ENCODE data around the gene LITAF. TPM values are rescaled to one million over a fixed set of nuclear protein-coding genes. Genes with fewer than 3 reads are reported as not detected.
A peak's percentile ranks its signal among the peaks of the same experiment; 100 is the strongest.

Gene LITAF
- total RNA-seq (2014; rRNA removed; shearing (Covaris generic)) = 19.9 and 29.8 TPM in 2 replicates
- polyA plus RNA-seq (2015; cell fraction: cytosol; rRNA removed) = 49.4 and 53.0 TPM in 2 replicates
- polyA plus RNA-seq (2015; cell fraction: nucleus; rRNA removed) = 19.3 and 21.5 TPM in 2 replicates

DNA sequence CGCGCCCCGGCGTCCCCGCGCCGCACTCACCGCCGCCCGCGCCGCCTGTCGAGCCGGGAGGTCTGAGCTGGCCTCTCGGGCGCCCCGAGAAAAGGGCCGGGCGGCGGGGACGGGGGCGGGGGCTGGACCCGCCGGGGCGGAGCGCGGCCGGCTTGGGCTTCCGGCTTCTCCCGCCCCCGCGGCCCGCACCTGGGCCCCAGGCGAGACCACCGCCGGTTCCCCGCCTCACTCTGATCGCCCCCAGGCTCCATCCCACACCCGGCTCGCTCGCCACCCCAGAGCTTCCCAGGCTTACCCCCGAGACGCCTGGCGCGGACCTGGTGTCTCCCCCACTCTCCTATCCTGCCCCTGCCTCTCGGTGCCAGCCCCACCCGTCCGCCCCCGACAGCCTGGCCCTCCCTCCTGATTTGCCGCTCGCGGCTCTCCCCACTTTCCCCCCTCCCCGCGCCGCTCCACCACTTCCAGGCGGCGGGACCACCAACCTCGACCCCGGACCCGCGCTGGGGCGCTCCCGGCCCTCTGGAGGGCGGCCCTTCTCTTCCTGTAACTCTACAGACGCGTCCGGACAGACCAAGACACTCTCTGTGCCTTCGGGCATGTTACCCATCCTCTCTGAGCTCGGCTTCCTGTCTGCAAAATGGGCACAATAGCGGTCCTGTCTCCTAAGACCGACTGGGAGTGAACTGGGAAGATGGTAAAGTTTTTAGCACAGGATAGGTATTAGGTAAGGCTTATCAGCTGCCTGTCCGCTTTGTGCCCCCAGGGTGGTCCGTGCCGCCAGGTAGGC lies at the start of gene LITAF:
Gene LITAF, minus strand, starts transcription at position 64 of the 787 bp plus-strand sequence. CDS start 30,189 bp downstream, outside the sequence.
- DNase-seq (ENCODE audit: low read depth) = peak; percentile 12

DNA sequence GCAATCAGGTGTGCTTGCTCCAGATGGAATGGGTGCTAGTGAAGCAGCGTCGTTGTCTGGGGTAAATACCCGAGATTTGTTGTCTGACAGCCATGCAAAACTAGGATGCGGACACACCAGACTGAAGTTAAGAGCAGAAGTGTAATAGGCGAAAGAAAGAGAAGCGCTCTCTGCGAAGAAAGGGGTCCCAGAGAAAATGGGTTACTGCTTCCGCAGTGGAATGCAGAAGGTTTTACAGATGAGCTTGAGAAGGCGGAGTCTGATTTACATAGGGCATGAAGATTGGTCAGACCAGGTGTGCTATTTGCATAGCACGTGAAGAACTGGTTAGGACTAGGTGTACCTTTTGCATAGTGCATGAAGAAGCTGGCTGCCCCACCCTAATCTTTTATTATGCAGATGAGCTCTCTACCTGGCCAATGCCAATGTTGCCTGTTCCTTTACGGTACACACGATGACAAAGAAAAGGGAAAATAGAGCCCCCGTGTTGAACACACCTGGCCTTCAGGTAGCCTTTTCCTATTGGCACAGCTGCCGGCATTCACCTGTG lies 49.5 kb upstream of the LITAF start:
- no peak for DNase-seq (ENCODE audit: low read depth)

DNA sequence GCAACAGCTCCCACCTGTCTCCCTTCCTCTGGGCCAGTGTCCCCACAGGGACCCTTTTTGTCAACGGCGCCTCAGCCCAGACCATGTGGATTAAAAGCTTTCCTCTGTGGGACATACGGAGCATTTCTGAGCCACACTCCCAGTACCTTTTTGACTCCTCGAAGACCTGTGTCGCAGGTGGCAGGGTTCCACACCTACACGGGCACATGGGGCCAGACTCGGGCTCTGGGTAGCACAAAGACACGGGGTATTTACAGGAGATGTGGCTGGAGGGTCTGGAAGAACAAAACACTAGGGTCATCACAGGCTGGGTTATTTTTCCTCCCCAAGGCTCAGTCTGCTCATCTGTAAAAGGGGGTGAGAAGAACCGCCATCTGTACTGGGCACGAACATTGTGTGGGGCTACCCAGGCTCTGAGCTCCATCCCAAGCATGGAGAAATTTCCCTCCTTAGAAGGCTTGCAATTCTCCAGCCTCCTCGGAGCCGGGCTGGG lies 49.0 kb upstream of the LITAF start:
- no peak for DNase-seq (ENCODE audit: low read depth)

DNA sequence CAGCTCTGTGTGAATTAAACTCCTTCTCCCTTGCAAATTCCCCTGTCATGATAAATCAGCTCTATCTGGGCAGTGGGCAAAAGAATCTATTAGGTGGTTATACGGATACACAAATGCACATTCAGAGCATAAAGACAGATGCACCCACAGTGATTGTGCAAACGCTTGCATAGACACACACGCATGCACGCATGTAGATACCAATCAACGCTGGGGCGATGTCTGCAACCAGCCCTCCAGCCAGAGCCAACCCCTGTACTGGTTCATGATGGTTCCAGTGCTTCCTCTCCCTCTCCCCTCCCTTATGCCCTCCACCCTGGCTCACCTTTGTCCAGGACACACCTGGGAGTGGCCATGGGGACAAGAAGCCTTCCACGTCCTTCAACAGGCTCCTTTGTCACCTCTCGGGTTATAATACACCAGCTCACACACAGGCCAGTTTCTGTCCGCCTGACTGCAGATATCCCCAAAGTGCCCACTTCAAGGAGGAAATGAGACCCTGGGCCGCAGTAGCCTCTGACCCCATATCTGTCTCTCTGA lies 48.5 kb upstream of the LITAF start:
- DNase-seq (ENCODE audit: low read depth) = no peak

DNA sequence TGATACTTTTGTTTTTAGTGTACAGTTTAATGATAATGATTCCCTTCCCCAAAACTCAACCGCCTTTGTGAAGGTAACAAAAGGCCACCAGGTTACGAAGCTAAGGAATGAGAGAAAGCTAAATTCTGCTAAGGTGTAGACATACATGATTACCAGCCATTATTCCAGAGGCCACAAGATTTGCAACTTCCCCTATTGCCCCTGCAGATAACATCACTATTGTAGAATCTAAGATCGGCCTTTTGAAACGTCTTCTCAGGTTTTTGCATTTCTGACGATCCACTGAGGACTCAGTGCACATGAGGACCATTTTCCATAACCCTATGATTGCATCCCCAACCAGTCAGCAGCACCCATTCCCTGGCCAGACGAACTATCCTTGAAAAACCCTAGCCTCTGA lies 47.6 kb upstream of the LITAF start:
- no peak for DNase-seq (ENCODE audit: low read depth)

DNA sequence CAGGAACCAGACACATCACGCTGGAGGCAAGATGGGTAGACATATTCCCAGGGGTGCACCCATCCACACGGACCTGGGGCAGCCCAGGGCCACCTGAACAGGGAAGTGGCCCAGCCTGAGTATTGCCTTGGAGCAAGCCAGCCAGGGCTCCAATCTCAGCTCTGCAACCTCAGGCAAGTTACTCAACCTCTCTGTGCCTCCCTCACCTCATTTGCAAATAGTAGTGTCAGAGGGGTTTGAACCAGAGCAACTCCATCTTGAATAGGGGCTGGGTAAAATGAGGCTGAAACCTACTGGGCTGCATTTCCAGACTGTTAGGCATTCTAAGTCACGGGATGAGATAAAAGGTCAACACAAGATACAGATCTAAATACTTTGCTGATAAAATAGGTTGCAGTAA lies 46.4 kb upstream of the LITAF start:
- no peak for DNase-seq (ENCODE audit: low read depth)

DNA sequence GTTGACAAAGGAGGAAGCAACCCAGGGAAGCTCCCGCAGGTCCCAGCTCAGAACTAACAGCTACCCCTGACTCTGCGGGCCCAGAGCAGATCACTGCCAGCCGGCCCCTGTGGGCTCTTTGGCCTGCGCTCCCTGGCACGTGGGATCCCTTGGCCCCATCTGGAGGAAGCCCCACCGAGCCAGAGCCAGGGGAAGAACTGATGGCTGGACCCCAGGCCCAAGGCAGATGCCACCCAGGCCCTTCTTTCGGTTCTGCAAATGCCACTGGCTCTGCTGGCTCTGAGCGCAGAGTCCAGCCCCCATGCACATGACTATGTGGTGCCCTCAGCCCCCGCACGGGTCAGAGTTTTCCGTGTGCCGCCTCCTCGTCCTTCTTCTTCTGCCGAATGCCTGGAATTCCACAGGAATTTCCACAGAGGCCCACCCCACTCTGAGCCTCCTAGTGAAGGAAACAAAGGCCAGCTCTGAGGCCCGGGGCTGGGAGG lies 45.8 kb upstream of the LITAF start:
- no peak for DNase-seq (ENCODE audit: low read depth)

DNA sequence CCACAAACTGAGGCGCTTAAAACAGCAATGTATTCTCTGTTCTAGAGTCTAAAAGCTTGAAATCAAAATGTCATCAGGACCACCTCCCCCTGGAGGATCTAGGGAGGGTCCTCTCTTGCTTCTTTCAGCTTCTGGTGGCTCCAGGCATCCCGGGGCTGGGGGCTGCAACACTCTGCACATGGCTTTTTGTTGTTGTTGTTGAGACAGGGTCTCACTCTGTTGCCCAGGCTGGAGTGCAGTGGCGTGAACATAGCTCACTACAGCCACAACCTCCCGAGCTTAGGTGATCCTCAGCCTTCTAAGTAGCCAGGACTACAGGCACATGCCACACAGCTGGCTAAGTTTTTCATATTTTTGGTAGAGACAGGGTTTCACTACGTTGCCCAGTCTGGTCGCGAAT lies 44.5 kb upstream of the LITAF start:
- DNase-seq (ENCODE audit: low read depth) = no peak

DNA sequence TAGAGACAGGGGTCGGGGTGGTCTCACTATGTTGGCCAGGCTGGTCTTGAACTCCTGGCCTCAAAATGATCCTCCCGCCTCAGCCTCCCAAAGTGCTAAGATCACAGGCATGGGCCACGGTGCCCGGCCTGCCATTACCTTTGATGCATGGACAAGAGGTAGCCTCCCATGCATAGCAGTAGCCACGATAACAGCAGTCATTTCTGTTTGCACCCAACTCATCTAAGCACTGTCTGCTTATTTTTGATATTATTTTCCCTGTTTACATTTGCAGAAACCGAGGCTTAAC lies 44.0 kb upstream of the LITAF start:
- no peak for DNase-seq (ENCODE audit: low read depth)

DNA sequence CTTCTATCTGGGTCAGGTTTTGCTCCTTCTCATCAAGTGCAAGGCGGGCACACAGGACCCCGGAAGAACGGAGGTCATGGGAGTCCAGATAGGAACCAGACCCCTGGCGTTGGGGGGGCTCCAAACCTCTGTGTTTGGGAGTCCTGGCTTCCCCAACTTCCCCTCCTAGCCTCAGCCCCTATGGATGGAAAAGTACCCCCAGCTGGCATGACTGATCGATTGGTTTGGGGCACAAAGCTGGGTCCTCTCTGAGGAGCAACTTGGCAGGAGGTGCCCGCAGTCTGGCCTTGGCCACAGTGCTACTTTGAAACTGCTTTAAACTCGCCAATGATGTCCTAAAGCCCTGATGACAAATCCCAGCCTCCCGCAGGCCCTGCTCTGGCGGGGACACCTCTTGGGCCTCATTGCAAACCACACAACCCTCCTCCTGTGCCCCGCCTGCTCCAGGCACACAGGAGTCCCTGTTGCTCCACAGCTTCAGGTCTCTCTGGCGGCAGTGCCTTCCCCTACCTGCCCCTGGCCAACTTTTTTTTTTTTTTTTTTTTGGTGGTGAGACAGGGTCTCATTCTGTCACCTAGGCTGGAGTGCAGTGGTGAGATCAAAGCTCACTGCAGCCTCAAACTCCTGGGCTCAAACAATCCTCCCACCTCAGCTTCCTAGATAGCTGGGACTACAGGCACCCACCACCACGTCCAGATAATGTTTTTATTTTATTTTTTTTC lies 43.5 kb upstream of the LITAF start:
- no peak for DNase-seq (ENCODE audit: low read depth)

DNA sequence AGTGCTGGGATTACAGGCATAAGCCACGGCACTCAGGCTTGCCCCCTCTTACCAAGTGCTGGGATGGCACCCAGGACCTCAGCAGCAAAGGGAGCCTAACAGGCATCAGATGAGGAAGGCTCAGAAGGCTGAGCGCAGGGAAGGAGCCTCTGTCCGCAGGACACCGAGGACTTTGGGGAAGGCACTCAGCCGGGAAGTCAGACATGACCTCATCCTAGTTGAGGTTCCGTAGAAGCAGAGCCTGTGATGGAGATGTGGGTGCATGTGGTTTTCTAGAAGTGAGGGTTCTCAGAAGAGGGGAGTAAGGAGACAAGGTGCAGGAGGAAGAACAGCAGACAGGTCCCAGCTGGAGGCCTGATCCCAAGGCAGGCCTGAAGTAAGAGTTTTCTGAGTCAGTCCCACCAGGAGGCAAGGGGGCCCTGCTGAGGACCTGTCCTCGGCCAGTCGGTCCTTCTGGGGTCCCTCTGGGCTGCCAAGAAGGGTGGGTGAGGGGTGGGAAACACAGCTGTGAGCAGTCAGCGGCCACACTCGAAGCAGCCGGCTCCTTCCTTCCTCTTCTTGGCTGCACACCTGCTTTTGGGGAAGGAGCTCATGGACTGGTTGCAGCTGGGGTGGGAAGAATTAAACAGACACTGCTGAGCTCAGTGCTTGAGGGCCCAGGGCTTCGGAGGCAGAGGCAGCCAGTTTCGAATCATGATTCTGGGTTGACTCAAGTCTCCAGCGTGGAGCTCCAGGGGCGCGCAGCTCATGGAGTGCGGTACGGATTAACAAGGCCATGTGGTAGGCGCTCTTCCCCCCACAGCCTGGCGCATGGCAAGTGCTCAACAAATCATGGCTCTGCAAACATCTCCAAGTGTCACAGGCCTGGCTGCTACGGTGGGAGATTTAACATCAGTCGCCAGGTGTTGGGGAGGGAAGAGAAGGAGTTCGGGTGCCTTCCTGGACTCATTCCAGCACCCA lies 42.6 kb upstream of the LITAF start:
- no peak for DNase-seq (ENCODE audit: low read depth)

DNA sequence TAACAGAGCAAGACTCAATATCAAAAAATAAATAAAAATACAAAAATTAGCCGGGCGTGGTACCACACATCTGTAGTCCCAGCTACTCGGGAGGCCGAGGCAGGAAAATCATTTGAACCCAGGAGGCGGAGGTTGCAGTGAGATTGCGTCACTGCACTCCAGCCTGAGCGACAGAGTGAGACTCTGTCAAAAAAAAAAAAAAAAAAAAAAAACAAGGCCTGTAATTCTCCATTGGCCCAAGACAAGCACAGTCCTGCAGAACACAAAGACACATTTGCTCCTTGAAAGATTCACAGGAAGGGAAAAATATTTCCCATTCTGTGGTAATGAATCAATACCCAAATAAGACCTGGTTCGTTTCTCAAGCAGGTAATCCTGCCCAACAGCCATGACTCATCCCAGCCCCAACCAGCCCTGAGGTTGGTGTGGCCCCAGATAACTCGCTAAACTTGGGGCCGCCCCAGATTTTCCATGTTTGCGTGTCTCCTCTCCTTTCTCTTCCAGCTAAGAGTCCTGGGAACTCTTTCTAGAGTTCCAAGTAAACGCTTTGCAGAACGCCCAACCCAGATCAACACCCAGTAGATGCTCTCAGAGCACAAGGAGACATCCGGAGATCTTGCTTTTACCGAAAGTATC lies 41.2 kb upstream of the LITAF start:
- DNase-seq (ENCODE audit: low read depth) = peak; percentile 84

DNA sequence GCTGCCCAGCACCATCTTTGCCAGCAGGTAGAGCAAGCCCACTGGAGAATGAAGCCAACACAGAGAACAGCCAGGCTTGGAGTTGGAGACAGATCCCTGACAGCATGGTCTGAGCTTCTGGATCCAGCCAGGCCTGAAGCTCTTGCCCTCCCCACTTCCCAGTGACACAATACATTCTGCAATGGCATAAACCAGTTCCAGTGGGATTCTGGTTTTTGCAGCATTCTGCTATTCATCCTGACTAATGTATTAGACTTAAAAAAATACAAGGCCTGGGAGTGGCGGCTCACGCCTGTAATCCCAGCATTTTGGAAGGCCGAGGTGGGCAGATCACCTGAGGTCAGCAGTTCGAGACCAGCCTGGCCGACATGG lies 40.6 kb upstream of the LITAF start:
- DNase-seq (ENCODE audit: low read depth) = no peak

DNA sequence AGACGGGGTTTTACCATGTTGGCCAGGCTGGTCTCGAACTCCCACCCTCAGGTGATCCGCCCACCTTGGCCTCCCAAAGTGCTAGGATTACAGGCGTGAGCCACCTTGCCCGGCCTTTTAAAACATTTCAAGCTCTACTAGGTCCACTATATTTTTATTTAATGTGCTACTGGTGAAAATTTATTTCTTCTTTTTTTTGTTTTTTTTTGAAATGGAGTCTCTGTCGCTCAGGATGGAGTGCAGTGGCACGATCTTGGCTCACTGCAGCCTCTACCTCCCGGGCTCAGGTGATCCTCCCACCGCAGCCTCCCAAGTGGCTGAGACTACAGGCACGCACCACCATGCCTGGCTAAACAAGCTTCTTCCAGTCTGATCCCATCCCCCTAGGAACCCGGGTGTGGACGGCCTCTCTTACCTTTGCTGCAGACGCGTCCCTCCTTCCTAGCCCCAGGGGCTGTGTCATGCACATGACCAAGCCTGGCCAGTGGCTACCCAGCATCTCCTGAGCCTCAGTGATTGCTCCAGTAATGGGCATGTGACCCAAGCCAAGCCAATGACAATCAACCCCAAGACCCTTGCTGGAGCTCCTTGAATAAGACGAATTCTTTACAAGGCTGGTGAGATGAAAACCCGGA lies 40.1 kb upstream of the LITAF start:
- no peak for DNase-seq (ENCODE audit: low read depth)

DNA sequence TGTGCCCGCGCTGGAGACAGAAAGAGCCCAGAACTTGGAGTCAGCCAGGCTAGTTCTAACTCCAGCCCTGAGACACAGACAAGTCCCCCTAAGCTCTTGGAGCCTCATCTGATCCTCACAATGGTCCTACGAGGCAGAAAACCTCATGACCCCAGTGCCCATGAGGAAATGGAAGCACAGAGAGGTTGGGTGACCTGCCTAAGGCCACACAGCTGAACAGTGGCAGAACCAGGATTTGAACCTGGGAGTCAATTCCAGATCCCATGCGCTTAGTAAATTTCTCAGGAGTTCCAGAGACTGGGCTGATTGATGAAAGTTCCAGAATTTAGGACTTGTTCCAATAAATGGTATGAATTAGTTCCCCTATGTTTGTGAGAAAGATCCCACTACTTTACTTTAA lies 39.0 kb upstream of the LITAF start:
- no peak for DNase-seq (ENCODE audit: low read depth)

DNA sequence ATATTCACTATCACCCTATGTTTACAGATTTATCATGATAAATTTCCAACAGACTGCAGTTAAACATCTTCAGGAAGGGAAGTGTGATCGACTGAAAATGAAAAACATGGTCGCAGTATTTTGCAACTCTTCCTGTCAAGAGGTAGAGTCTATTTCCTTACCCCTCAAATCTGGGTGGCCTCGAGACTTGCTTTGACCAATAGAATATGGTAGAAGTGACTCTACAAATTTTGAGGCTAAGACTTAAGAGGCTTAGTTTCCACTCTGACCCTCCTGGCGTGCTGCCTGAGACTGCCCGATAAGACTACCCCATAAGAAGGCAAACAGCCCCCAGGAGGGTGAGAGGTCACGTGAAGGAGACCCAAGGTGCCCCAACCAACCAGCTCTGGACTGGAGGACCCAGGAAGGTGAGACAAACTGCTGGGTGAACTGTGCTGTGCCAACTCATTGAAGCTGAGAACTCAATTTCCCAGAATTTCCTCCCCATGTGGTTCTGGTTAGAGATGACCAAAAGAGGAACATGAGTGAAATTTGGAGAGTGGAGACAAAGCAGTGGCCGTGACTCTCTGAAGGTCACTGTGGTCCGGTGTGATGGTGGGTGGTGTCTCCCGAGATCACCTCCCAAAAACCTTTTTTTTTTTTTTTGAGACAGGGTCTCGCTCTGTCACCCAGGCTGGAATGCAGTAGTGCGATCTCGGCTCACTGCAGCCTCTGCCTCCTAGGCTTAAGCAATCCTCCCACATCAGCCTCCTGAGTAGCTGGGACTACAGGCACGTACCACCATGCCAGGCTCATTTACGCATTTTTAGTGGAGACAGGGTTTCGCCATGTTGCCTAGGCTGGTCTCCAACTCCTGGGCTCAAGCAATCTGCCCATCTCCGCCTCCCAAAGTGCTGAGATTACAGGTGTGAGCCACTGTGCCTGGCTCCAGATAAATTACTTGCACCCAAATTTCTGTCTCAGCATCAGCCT lies 38.2 kb upstream of the LITAF start:
- no peak for DNase-seq (ENCODE audit: low read depth)

DNA sequence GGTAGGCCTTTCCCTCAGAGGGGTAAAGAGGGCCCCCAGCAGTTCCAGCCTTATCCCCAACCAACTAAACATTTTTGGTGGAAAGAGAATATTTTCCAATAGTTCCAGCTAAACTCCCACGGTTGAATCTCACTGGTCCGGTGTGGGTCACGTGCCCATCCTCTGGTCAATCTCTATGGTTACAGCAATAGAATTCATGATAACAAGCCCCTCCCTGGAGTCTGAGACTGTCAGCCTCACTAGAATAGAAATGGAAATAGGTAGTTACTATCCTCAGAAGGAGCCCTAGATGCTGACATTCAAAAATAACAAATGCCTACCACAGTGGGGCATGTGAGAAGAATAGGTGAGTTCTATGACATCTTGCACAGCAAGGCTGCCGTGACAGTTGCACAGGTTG lies 37.5 kb upstream of the LITAF start:
- DNase-seq (ENCODE audit: low read depth) = no peak

DNA sequence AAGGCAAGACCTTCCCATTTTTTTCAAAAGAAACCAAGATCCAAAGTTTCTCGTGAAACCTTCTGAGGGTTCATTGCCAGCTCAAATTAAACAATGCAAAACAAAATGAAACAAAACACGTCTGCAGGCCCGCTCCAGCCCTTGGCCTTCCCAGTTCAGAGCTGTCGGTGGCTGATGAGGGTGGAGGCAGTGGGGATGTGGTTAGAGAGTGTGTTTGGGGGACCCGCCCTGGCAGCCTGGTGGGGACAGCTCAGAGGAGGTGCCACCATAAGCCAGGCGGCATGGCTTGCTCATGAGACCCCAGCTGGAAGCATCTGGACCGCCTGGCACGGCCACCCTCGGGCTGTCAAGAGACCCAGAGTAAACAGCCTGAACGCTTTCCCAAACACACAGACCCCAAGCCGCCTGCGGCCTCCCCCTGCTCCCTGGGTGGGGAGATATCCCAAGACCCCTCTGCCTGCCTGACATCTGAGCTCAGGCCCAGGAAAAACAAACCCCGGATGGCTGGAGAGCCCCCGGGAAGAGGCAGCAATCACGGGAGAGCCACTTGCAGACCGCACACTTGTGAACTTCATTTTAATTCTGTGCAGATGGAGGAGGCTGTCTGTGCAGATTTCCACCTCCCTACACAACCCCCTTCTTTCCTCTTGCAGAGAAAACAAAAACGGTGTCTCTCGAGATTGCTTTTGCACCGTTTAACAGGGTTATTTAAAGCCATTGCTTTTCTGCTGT lies 35.4 kb upstream of the LITAF start:
- DNase-seq (ENCODE audit: low read depth) = no peak
